ENCODE data around the gene MYLK. TPM values are rescaled to one million over a fixed set of nuclear protein-coding genes. Genes with fewer than 3 reads are reported as not detected.

MYLK gene
- total and polyA plus RNA-seq, 8 donors: 35.1 to 916 (median 340) TPM

GRCh38 chr3:123664753-123665152, 219.4 kb downstream of the MYLK start:
- H3K4me1 ChIP-seq: peaks cover 14 to 56% (median 35%) of the 10 kb centered on the region in 4 donors
- H3K9me3 ChIP-seq: no peaks in the 10 kb centered on the region
- H3K27ac ChIP-seq: peak overlapping the region in 3 of 5 donors; percentile 64 to 91 (median 76)
- no peak for DNase-seq
- intact Hi-C loops (cut with DNase I; ENCODE audit: low total_unique reads): no loop called here
- peaks cover 12 to 53% (median 31%) of the 10 kb centered on the region in 4 donors for H3K36me3 ChIP-seq
- TF ChIP-seq CTCF (IDR thresholded peaks at IDR 0.05) (no peak), EP300 (IDR thresholded peaks at IDR 0.05) (no peak), POLR2A (IDR thresholded peaks at IDR 0.05) (no peak), POLR2AphosphoS5 (IDR thresholded peaks at IDR 0.05) (no peak)
- H3K27me3 ChIP-seq: no peaks in the 10 kb centered on the region
- no peak overlapping the region for H3K4me3 ChIP-seq

GRCh38 chr3:123663977-123664376, 220.2 kb downstream of the MYLK start:
- no peak overlapping the region for H3K4me3 ChIP-seq
- H3K27ac ChIP-seq: peak overlapping the region in 3 of 5 donors; percentile 76 to 91 (median 83)
- WGBS, 5 donors: 66 to 80% (median 69%) methylated on average over 7 to 9 of the region's 9 CpGs
- H3K4me1 ChIP-seq: peaks cover 19 to 63% (median 39%) of the 10 kb centered on the region in 4 donors
- H3K9me3 ChIP-seq: no peaks in the 10 kb centered on the region
- H3K36me3 ChIP-seq: peaks cover 12 to 47% (median 31%) of the 10 kb centered on the region in 4 donors
- no peaks in the 10 kb centered on the region for H3K27me3 ChIP-seq
- DNase-seq: peak in 1 of 2 donors; percentile 51
- intact Hi-C loops (cut with DNase I; ENCODE audit: low total_unique reads): no loop called here
- TF ChIP-seq CTCF (IDR thresholded peaks at IDR 0.05) (no peak), POLR2AphosphoS5 (IDR thresholded peaks at IDR 0.05) (no peak), POLR2A (IDR thresholded peaks at IDR 0.05) (no peak), EP300 (IDR thresholded peaks at IDR 0.05) (no peak)

- Histone ChIP-seq H3K4me3 (no peak overlapping the region), H3K9me3 (no peaks in the 10 kb centered on the region), H3K27me3 (no peaks in the 10 kb centered on the region), H3K36me3 (peaks cover 12 to 46% (median 30%) of the 10 kb centered on the region in 4 donors), H3K4me1 (peaks cover 26 to 67% (median 48%) of the 10 kb centered on the region in 4 donors), H3K27ac (peak overlapping the region in 4 of 5 donors; percentile 76 to 91 (median 82))
- TF ChIP-seq POLR2A (IDR thresholded peaks at IDR 0.05) (no peak), POLR2AphosphoS5 (IDR thresholded peaks at IDR 0.05) (no peak), CTCF (IDR thresholded peaks at IDR 0.05) (no peak), EP300 (IDR thresholded peaks at IDR 0.05) (peak; percentile 29)
- intact Hi-C loops (cut with DNase I; ENCODE audit: low total_unique reads): no loop called here
- WGBS, 5 donors: 65 to 88% (median 85%) methylated on average over 1 of the region's 1 CpG
- no peak for DNase-seq
Observed at GRCh38 chr3:123661973-123662372, 222.2 kb downstream of the MYLK start.

- H3K27ac ChIP-seq: peak overlapping the region in 4 of 5 donors; percentile 76 to 91 (median 82)
- intact Hi-C loops (cut with DNase I; ENCODE audit: low total_unique reads): no loop called here
- H3K4me1 ChIP-seq: peaks cover 26 to 69% (median 55%) of the 10 kb centered on the region in 4 donors
- no peak overlapping the region for H3K4me3 ChIP-seq
- H3K9me3 ChIP-seq: no peaks in the 10 kb centered on the region
- DNase-seq: peak; percentile 87 to 96
- TF ChIP-seq POLR2A (IDR thresholded peaks at IDR 0.05) (no peak), CTCF (IDR thresholded peaks at IDR 0.05) (no peak), EP300 (IDR thresholded peaks at IDR 0.05) (peak; percentile 91), POLR2AphosphoS5 (IDR thresholded peaks at IDR 0.05) (peak; percentile 56 to 84 (median 82))
- WGBS, 5 donors: 5 to 26% (median 11%) methylated on average over 9 of the region's 9 CpGs
- H3K27me3 ChIP-seq: no peaks in the 10 kb centered on the region
- H3K36me3 ChIP-seq: peaks cover 4 to 44% (median 24%) of the 10 kb centered on the region in 4 donors
Observed at GRCh38 chr3:123660900-123661299, 223.2 kb downstream of the MYLK start.

Measured in stomach (tissue), 9 donors.